Stimulated activated CD4-positive, alpha-beta T cell treated with anti-CD3 and anti-CD28 coated beads, Interleukin-4, amount 100 ng/mL, for 48 hours (primary cell): Measurements from ENCODE around the gene TPST1.
"Not testable (repeated sequence)": the region's sequence is repeated elsewhere in the genome, so short reads cannot be mapped to it uniquely, and the experiment has no call there.

Experiments
- DNase-seq, 2 donors: peaks; one replicate each; pipeline ENCODE4 v3.0.0-alpha.2; 2020; ENCODE audit warnings: low read depth in 2 of 2

The TPST1 gene

DNA sequence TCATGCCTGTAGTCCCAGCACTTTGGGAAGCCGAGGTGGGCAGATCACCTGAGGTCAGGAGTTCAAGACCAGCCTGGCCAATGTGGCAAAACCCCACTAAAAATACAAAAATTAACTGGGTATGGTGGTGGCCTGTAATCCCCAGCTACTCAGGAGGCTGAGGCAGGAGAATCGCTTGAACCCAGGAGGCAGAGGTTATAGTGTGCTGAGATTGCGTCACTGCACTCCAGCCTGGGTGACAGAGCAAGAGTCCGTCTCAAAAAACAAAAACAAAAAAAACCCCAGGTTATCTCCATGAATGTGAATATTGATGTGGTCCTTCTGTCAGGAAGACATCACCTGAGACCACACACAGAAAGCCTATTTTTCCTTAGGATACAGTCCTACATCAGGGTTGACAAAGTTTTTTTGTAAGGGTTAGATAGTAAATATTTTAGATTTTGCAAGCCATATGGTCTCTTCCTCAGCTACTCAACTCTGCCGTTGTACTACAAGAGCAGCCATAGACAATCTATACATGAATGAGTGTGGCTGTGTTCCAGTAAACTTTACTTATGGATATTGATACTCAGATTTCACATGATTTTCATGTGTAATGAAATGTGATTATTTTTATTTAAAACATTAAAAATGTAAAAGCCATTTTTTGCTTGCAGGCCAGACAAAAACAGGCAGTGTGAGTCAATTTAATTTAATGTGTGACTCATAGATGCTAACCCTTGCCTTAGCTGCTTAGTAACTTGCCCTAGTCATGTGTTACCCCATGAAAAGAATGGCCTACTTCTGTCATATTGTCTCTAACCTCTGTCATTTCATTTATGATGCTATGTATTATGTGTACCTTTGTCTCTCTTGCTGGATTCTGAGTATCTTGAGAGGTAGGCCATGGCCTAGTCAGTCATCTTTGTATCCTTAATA lies 78.1 kb downstream of the TPST1 start:
- no peak for DNase-seq

DNA sequence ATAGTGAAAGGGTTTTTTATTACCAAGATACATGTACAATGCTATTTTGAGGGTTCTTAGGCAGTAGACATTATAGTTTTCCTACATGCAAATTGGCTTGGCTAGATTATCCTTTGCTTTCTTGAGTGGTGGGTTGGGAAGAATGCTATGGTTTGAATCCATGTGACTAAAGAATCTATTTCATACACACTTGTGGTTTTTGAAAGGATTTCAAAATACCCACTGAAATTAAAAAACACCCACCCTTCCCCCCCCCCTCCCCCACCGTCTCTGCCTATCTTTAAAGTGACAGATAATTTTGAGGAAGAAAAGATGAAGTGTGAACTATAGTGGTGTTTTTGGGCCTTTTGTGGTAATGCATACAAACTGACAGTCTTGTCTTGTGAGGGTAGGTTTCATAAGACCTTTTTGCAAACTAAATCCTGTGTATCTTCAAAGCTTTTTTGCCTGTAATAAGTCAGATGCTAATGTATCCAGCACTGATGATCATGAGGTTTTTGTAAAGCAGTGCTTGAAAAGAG lies 90.9 kb downstream of the TPST1 start:
- no peak for DNase-seq

DNA sequence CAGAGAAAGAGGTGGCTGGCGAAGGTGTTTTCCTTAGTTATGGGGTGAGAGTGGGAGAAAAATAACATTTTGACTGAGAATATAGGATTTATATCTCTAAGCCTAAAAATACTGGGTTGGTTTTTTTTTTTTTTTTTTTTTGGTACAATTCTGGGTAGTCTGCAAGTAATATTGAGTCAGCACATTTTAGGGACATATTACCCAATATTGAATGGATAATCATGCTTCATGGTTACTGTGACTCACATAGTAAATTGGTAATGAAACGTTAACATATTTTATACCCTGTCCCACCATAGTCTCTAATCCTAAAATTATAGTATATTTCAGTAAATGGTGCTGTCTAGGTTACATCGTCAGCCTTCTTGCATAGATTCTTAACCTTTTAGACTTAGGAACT lies 91.4 kb downstream of the TPST1 start:
- DNase-seq, result no peak

- DNase-seq, result no peak
These were observed 92.4 kb downstream of the TPST1 start for GRCh38 chr7:66297579-66297978.

DNA sequence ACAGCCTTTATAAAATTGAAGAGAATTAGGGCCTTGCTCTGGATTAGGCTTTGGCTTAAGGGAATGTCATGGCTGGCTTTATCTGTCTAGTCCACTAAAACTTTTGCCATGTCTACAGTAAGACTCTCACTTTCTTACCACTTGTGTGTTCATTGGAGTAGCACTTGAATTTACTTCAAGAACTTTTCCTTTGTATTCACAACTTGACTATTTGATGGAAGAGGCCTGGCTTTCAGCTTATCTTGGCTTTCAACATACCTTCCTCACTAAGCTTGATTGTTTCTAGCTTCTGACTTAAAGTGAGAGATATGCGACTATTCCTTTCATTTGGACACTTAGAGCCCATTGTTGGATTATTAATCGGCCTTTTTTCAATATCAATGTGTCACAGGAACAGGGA lies 96.1 kb downstream of the TPST1 start:
- no peak for DNase-seq

- no peak for DNase-seq
These were observed 96.6 kb downstream of the TPST1 start for GRCh38 chr7:66301737-66302136.

- no peak for DNase-seq
These were observed 98.5 kb downstream of the TPST1 start for GRCh38 chr7:66303454-66304155.

DNA sequence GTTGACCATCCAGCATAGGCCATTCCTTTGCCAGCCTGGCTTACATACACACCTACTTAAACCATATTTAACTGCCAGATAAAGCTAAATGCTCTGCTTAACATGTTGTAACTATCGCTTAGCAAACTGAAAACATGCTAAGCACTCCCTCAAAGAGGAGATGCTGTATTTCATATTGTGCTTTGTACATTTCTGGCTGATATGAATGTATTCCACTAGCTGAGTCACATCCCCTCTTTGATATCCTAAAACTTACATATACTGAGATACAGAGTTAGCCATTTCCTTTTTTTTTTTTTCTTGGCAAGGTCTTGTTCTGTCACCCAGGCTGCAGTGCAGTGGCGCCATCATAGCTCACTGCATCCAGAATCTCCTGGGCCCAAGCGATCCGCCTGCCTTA lies 99.4 kb downstream of the TPST1 start:
- DNase-seq, result no peak

DNA sequence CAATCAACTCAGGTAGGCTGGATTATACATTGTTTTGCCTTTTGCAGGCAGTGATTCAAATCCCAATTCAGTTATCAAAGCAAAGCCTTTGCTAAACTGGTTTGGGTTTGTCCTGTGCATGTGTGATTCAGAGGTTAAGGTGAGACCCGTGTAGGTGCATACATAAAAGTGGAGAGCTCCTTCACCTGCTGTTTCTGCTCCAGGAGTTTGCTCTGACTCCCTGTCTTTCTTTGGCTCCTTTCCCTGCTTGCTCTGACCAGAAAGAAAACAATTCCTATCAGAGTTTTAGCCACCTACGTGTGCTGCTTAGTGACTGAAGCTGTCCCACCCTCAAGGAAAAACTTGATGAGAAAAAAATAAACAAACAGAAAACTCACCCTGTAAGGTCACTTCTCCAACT lies 101.1 kb downstream of the TPST1 start:
- DNase-seq, result no peak

- no peak for DNase-seq
These were observed 102.6 kb downstream of the TPST1 start for GRCh38 chr7:66307591-66308215.

DNA sequence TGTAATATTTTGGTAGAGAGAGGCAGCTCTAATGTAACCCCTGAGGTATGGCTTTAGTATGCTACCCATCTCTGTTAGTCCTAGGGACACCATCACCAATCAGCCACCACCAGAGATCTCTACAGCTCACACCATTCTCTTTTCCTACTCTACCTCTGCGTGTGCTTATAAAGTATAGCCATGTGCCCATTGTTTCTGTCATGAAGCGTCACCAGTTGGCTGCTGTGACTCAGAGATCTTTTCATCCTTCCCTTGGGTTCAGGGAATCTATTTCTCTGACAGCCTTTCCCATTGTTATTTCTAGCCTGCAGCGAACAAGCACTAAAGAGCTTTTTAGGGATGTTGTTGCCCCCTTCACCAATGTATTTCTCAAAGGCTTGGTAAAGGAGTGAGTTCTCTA lies 103.3 kb downstream of the TPST1 start:
- no peak for DNase-seq

- no peak for DNase-seq
These were observed 105.5 kb downstream of the TPST1 start for GRCh38 chr7:66310620-66311019.

- no peak for DNase-seq
These were observed 108.9 kb downstream of the TPST1 start for GRCh38 chr7:66313886-66314568.

- DNase-seq, result no peak
These were observed 110.1 kb downstream of the TPST1 start for GRCh38 chr7:66315192-66315591.

- no peak for DNase-seq
These were observed 114.4 kb downstream of the TPST1 start for GRCh38 chr7:66319407-66319979.

- no peak for DNase-seq
These were observed 116.1 kb downstream of the TPST1 start for GRCh38 chr7:66321283-66321682.

- no peak for DNase-seq
These were observed 118.1 kb downstream of the TPST1 start for GRCh38 chr7:66323114-66323796.

GRCh38 chr7:66324985-66325384 lies 119.9 kb downstream of the TPST1 start:
- DNase-seq, result not testable (repeated sequence)

- DNase-seq, result no peak
These were observed 121.5 kb downstream of the TPST1 start for GRCh38 chr7:66326501-66327215.

DNA sequence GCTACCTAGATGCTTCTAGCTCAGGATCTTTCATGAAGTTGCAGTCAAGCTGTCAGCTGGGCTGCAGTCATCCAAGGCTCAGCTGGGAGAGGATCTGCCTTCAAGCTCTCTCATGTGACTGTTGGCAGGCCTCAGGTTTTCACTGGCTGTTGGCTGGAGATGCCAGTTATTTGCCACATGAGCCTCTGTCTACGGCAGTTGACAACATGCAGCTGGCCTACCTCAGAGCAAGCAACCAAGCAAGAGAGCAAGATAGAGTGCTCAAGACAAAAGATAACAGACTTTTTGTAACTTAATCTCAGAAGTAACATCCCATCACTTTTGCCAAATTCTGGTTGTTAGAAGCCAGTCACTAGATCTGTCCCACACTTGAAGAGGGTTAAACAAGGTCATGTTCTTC lies 125.8 kb downstream of the TPST1 start:
- DNase-seq, result no peak
